Endodermal cell (in vitro differentiated cells): ENCODE results near the gene ZNF334. TPM values are rescaled to one million over a fixed set of nuclear protein-coding genes. Genes with fewer than 3 reads are reported as not detected.

Experiments
- DNase-seq: peaks from one replicate; pipeline ENCODE4 v3.0.0-alpha.2; 2017
- H3K27ac ChIP-seq: 2 replicates; pipeline ENCODE4 v1.5.1; 2013; ENCODE audit warnings: mild to moderate bottlenecking, low read depth, low read length, moderate library complexity
- H3K27me3 ChIP-seq: 2 replicates; pipeline ENCODE4 v1.6.1; 2013; ENCODE audit warnings: mild to moderate bottlenecking, low read length, moderate library complexity; ENCODE audit not compliant: insufficient read depth, control insufficient read depth, poor library complexity, severe bottlenecking
- H3K36me3 ChIP-seq: 2 replicates; pipeline ENCODE4 v1.7.0; 2013; ENCODE audit warnings: mild to moderate bottlenecking, low read length, moderate library complexity; ENCODE audit not compliant: control insufficient read depth, insufficient read depth
- H3K4me1 ChIP-seq: one replicate; pipeline ENCODE4 v1.7.0; 2013; ENCODE audit warnings: low read length; ENCODE audit not compliant: control insufficient read depth, insufficient read depth
- H3K4me3 ChIP-seq: 2 replicates; pipeline ENCODE4 v1.5.1; 2013; ENCODE audit warnings: mild to moderate bottlenecking, low read length, moderate library complexity
- H3K9ac ChIP-seq: 2 replicates; pipeline ENCODE4 v1.6.1; 2013; ENCODE audit warnings: mild to moderate bottlenecking, low read length, moderate library complexity; ENCODE audit not compliant: poor library complexity, severe bottlenecking; ENCODE audit errors: extremely low read depth
- H3K9me3 ChIP-seq: 2 replicates; pipeline ENCODE4 v1.6.1; 2013; ENCODE audit warnings: mild to moderate bottlenecking, low read length, moderate library complexity; ENCODE audit not compliant: control insufficient read depth
- H3K27ac Mint-ChIP-seq: 2 replicates; pipeline ENCODE4 v1.8.0; 2020; ENCODE audit warnings: mixed read lengths
- H3K27me3 Mint-ChIP-seq: 2 replicates; pipeline ENCODE4 v1.8.0; 2021; ENCODE audit warnings: mild to moderate bottlenecking, mixed read lengths; ENCODE audit not compliant: insufficient read depth
- H3K36me3 Mint-ChIP-seq: 2 replicates; pipeline ENCODE4 v1.8.0; 2020; ENCODE audit warnings: low read depth, mixed read lengths
- H3K4me1 Mint-ChIP-seq: 2 replicates; pipeline ENCODE4 v1.8.0; 2020; ENCODE audit warnings: mixed read lengths
- H3K4me3 Mint-ChIP-seq: 2 replicates; pipeline ENCODE4 v1.8.0; 2020; ENCODE audit warnings: mild to moderate bottlenecking, moderate library complexity, mixed read lengths
- H3K9me3 Mint-ChIP-seq: 2 replicates; pipeline ENCODE4 v1.8.0; 2020; ENCODE audit warnings: mild to moderate bottlenecking, mixed read lengths
- WGBS, 2 experiments: methylation state at CpG; one replicate each; pipeline versions ENCODE4 v1.1.5 to v1.1.7; 2013; ENCODE audit warnings: missing lambda C conversion rate in 2 of 2, mixed read lengths in 1 of 2; ENCODE audit not compliant: insufficient coverage in 1 of 2, insufficient read length in 1 of 2; 5-methylcytosine and 5-hydroxymethylcytosine counted together
- total RNA-seq, 2 donors: library from RNA; stranded (reverse); fragmentation: NEBNext Ultra II Directional in 1 of 2; extraction: Animal tissue kit (Norgen Biotek cat#: 25700) in 1 of 2; gene quantifications; 2 replicates in 1 of 2; 3 replicates in 1 of 2; pipeline ENCODE4 v1.2.1, GENCODE V29; 2021
- TF ChIP-seq, protein P1 (sequence below): fragments of 200-600 bp; sonication (generic); conservative IDR thresholded peaks from 2 replicates; pipeline ENCODE4 v1.5.0; 2021; ENCODE audit warnings: antibody characterized with exemption, mild to moderate bottlenecking

The ZNF334 gene
- total RNA-seq, 2 donors from 2014 or later: 21.1 to 31.7 TPM

DNA sequence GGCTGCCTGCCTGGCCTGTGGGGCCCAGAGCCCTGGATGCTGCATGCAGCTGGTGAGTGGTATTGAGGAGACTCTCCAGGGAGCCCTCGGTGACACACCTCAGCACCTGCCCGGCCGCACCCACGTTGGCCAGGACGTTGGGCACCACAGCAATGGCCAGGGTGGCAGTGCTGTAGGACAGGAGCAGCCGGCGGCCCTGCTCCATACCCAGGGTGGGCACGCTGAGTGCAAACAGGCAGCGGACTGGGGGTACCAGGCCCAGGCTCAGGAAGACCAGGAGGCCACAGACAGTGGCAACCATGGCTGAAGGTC is 32.4 kb upstream of the ZNF334 start:
- Histone ChIP-seq H3K4me1 (no peaks in the 10 kb centered on the region), H3K27ac (no peak overlapping the region), H3K36me3 (no peaks in the 10 kb centered on the region), H3K9ac (no peak overlapping the region), H3K9me3 (no peaks in the 10 kb centered on the region), H3K27me3 (no peaks in the 10 kb centered on the region), H3K4me3 (no peak overlapping the region)
- H3K4me1 Mint-ChIP-seq: no peaks in the 10 kb centered on the region
- no peaks in the 10 kb centered on the region for H3K36me3 Mint-ChIP-seq
- TF ChIP-seq, protein P1, sequence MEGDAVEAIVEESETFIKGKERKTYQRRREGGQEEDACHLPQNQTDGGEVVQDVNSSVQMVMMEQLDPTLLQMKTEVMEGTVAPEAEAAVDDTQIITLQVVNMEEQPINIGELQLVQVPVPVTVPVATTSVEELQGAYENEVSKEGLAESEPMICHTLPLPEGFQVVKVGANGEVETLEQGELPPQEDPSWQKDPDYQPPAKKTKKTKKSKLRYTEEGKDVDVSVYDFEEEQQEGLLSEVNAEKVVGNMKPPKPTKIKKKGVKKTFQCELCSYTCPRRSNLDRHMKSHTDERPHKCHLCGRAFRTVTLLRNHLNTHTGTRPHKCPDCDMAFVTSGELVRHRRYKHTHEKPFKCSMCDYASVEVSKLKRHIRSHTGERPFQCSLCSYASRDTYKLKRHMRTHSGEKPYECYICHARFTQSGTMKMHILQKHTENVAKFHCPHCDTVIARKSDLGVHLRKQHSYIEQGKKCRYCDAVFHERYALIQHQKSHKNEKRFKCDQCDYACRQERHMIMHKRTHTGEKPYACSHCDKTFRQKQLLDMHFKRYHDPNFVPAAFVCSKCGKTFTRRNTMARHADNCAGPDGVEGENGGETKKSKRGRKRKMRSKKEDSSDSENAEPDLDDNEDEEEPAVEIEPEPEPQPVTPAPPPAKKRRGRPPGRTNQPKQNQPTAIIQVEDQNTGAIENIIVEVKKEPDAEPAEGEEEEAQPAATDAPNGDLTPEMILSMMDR: no peak
- DNase-seq: no peak
- H3K27ac Mint-ChIP-seq: no peak overlapping the region
- WGBS, 2 experiments: 90% methylated on average over 4 to 9 of the region's 9 CpGs
- H3K4me3 Mint-ChIP-seq: no peak overlapping the region
- no peaks in the 10 kb centered on the region for H3K9me3 Mint-ChIP-seq
- no peaks in the 10 kb centered on the region for H3K27me3 Mint-ChIP-seq

DNA sequence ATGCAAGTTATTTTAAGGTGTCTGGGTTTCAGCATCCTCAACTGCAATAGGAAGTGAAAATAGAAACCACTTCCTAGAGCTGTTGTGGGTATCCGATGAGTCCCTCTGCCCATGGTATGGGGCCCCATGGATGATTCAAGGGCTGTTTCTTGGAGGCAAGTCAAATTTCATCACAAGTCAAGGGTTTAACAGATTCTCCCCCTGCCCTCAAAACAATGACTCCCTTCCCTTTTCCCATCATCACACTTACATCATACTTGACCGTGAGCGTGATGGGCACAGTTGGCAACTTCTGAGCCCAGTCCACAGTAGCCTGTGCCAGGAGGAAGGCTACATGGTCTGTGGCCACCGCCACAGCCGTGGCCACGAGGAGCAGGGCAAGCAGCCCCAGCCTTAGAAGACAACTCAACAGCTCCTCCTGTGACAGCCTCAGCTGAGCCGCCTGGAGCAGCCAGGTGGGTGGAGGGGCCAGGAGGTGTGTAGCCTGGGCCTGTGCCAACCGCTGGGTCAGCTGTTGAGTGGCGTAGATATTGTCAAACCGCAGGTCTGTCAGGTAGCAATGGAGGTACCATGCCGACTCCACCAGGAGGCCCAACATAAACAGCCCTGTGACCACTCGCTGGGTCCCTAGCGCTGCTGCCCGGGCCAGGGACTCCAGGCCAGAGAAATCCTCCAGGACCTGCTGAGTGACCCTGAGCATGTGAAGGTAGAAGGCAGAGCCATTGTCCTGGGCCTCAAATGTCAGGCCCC is 31.9 kb upstream of the ZNF334 start:
- H3K4me3 Mint-ChIP-seq: no peak overlapping the region
- Histone ChIP-seq H3K9ac (no peak overlapping the region), H3K36me3 (no peaks in the 10 kb centered on the region), H3K4me1 (no peaks in the 10 kb centered on the region), H3K9me3 (no peaks in the 10 kb centered on the region), H3K27me3 (no peaks in the 10 kb centered on the region), H3K27ac (no peak overlapping the region), H3K4me3 (no peak overlapping the region)
- no peaks in the 10 kb centered on the region for H3K36me3 Mint-ChIP-seq
- H3K27ac Mint-ChIP-seq: no peak overlapping the region
- 93% methylated on average over 10 to 14 of the region's 14 CpGs for WGBS, 2 experiments
- TF ChIP-seq, protein P1: no peak
- no peaks in the 10 kb centered on the region for H3K27me3 Mint-ChIP-seq
- no peaks in the 10 kb centered on the region for H3K4me1 Mint-ChIP-seq
- no peak for DNase-seq
- no peaks in the 10 kb centered on the region for H3K9me3 Mint-ChIP-seq

DNA sequence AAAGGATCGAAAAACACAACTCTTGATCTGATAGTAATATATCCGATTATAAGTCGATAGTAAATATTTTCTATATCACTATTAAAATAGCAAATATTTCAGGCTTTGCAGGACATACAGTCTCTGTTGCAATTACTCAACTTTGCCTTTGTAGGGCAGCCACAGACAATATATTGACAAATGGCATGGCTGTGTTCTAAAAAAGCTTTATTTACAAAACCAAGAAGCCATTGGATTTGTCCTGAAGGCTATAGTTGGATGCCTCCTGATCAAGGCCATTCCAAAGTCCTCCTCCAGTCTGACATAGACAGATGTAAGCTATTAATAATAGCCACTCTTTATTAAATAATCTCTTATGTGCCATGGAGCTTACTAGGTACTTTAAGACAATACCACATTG is 31.2 kb upstream of the ZNF334 start:
- Histone ChIP-seq H3K27ac (no peak overlapping the region), H3K4me3 (no peak overlapping the region), H3K36me3 (no peaks in the 10 kb centered on the region), H3K9me3 (no peaks in the 10 kb centered on the region), H3K27me3 (no peaks in the 10 kb centered on the region), H3K9ac (no peak overlapping the region), H3K4me1 (no peaks in the 10 kb centered on the region)
- no peaks in the 10 kb centered on the region for H3K4me1 Mint-ChIP-seq
- H3K27ac Mint-ChIP-seq: no peak overlapping the region
- TF ChIP-seq, protein P1: no peak
- DNase-seq: no peak
- H3K36me3 Mint-ChIP-seq: no peaks in the 10 kb centered on the region
- no peaks in the 10 kb centered on the region for H3K9me3 Mint-ChIP-seq
- H3K4me3 Mint-ChIP-seq: no peak overlapping the region
- 95% methylated on average over 2 of the region's 3 CpGs; no CpG with 5 or more reads in 1 of the 2 experiments for WGBS, 2 experiments
- H3K27me3 Mint-ChIP-seq: no peaks in the 10 kb centered on the region
